Adipose tissue (tissue), 3 donors: Measurements from ENCODE around the gene FBP1. TPM values are rescaled to one million over a fixed set of nuclear protein-coding genes. Genes with fewer than 3 reads are reported as not detected.

Experiments
- H3K27ac ChIP-seq: one replicate; pipeline ENCODE4 v1.5.1; 2013; ENCODE audit warnings: low read depth, low read length
- WGBS, 3 donors: extraction: QIAGEN DNeasy Blood & Tissue Kit; methylation state at CpG; one replicate each; pipeline ENCODE4 v1.1.7; 2013; 5-methylcytosine and 5-hydroxymethylcytosine counted together
- polyA plus RNA-seq, 3 donors: library from polyadenylated mRNA; stranded (reverse); fragments of 200-250 nt; gene quantifications; one replicate each; pipeline ENCODE4 v1.2.3, GENCODE V29; 2013
- donor health status: healthy with polysubstance abuse.
- donor health status: Bipolar disorder and iron deficiency.
- donor health status: healthy.

Gene FBP1
- polyA plus RNA-seq, 3 donors = 7.3 to 13.2 (median 12.5) TPM

DNA sequence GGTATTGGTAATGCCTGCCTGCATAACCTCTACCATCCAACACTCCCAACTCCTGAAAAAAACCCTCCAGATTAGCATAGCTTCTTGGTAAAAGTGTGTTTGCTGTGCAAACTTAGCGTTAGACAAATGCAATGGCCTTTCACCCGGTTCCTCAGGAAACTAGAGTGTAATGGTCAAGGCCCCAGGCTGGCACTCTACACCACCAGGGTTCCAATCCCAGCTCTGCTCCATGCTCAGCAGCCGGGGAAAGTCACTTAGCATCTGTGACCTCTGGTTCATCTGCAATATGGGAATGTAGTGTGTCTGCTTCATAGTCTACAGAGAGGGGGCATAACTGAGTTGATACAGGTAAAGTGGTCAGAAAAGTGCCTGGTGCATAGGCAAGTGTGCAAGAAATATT, 9.0 kb downstream of the FBP1 start:
- H3K27ac ChIP-seq = no peak overlapping the region
- 37 to 83% (median 73%) methylated on average over 3 of the region's 3 CpGs for WGBS, 3 donors

GRCh38 chr9:94627287-94627686, 12.0 kb downstream of the FBP1 start:
- H3K27ac ChIP-seq = no peak overlapping the region
- 87 to 95% (median 89%) methylated on average over 6 of the region's 6 CpGs for WGBS, 3 donors

GRCh38 chr9:94625835-94626234, 13.5 kb downstream of the FBP1 start:
- no peak overlapping the region for H3K27ac ChIP-seq
- 63 to 90% (median 76%) methylated on average over 12 of the region's 12 CpGs for WGBS, 3 donors

DNA sequence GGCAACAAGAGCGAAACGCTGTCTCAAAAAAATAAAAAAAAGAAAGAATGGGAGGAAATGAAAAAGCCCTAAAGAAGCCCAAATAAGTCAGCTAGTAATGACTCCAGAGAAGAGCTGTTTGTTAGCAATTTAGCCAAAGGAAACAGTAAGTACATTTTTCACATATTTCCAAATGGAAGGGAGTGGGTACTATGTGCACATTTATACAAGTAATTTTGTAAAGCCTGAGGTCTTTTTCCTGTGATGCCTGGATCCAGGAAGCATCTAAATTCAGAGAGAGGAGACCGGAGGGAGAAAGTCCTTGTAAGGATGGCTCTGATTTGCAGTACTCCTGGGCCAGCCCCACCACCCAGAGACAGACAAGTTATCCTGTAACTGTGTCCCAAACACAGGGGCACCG, 14.7 kb downstream of the FBP1 start:
- WGBS, 3 donors = 75 to 76% (median 75%) methylated on average over 4 of the region's 4 CpGs
- H3K27ac ChIP-seq = no peak overlapping the region

- no peak overlapping the region for H3K27ac ChIP-seq
Measured at GRCh38 chr9:94623253-94623652, 16.1 kb downstream of the FBP1 start.

DNA sequence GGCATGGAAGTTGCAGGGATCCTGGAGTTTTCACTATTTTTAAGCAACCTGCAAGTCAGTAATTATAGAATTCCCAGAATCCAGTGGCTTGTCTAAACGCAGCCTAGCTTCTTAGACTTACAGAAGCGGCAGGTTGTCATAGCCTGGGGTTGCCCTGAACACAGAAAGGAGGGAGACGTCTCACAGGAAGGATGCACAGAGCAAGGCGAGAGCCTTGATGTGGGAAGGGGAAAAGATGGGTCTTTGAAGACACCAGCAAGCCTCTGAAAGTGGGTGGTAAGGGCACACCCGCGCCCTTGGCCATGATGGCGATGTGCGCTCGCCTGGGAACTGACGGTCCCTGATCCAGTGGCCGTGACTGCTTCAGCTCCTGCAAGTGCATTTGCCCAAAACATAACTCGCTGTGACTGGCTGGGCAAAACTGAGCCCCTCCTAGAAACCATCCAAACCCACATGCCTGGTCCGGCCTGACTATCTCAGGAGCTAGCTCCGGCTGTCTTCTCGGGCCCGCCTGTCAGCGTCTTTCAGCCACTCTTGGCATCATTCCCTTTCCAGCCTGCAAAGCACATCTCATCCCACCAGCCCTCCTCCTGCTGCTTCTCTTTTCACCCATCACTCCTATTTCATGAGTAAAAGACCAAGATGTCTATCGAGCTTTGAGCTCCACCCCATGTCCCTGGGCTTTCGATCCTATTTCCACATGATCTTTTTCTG, 17.1 kb downstream of the FBP1 start:
- H3K27ac ChIP-seq = no peak overlapping the region
- WGBS, 3 donors = 87 to 90% (median 89%) methylated on average over 19 of the region's 19 CpGs

More at GRCh38 chr9:94623253-94623652, 16.1 kb downstream of the FBP1 start:
- 71 to 77% (median 77%) methylated on average over 9 of the region's 9 CpGs for WGBS, 3 donors

DNA sequence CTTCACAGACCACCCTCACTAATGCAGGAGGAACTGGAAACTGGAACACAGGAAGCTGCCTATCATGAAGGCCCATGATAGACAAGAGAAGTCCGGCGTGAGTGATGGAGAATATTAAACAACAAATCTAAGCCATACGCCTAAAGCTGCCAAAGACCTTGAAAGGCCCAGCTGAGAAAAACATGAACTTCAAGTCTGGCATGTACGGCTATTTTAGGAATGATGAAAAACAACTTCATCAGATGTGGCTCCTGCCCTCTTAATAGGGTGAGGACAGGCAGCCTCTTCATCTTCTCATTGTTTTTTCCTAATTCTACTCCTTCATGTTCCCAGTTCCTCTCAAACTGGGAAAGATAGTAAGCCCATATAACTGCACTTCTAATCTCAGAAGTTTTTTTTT, 20.3 kb downstream of the FBP1 start:
- WGBS, 3 donors = 22 to 82% (median 78%) methylated on average over 4 of the region's 4 CpGs
- no peak overlapping the region for H3K27ac ChIP-seq

GRCh38 chr9:94613003-94613402, 26.3 kb downstream of the FBP1 start:
- WGBS, 3 donors = 79 to 98% (median 83%) methylated on average over 3 of the region's 3 CpGs
- no peak overlapping the region for H3K27ac ChIP-seq

- H3K27ac ChIP-seq = no peak overlapping the region
- WGBS, 3 donors = 28 to 83% (median 78%) methylated on average over 7 of the region's 7 CpGs
Measured at GRCh38 chr9:94612071-94612470, 27.2 kb downstream of the FBP1 start.

- WGBS, 3 donors = 47 to 75% (median 69%) methylated on average over 3 of the region's 3 CpGs
- no peak overlapping the region for H3K27ac ChIP-seq
Measured at GRCh38 chr9:94611638-94612068, 27.7 kb downstream of the FBP1 start.

GRCh38 chr9:94610181-94610606, 29.1 kb downstream of the FBP1 start:
- WGBS, 3 donors = 57 to 65% (median 63%) methylated on average over 6 of the region's 6 CpGs

DNA sequence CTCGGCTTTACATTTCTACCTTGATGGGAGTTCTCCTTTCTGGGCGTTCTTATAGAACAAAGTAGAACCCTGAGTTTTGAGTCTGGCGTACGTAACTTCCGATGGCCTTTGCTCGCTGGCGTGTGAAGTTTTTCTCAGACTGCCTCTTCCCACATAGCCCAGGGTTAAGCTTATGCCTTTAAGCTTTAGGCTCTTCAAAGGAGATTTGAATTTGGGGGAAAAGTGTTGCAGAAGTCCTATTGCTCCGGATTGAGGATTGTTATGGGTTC, 32.0 kb downstream of the FBP1 start:
- 92 to 96% (median 94%) methylated on average over 8 of the region's 8 CpGs for WGBS, 3 donors
- no peak overlapping the region for H3K27ac ChIP-seq

More at GRCh38 chr9:94610181-94610606, 29.1 kb downstream of the FBP1 start:
- H3K27ac ChIP-seq = no peak overlapping the region

GRCh38 chr9:94606646-94607422, 32.5 kb downstream of the FBP1 start:
- H3K27ac ChIP-seq = no peak overlapping the region
- 87 to 90% (median 89%) methylated on average over 24 of the region's 24 CpGs for WGBS, 3 donors

GRCh38 chr9:94603259-94604160, 35.8 kb downstream of the FBP1 start:
- WGBS, 3 donors = 22 to 28% (median 25%) methylated on average over 21 of the region's 21 CpGs
- no peak overlapping the region for H3K27ac ChIP-seq

DNA sequence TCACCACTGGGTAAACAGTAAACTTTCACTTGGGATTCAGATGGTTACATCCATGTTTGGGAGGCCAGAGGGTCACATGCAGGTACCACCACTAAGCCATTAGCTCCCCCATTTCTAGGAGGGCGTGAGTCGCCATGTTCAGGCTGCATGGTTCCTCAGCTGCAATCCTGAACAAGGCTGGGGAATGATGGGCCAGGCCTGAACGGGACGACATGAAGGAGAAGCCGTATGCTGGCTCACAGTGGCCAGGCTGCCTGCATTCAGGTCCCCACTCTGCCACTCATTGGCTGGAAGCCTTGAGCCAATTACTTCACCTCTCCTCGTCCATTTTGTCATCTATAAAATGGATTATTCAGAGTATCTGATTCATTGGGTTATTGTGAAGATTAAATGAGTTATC, 36.7 kb downstream of the FBP1 start:
- WGBS, 3 donors = 76 to 89% (median 84%) methylated on average over 6 of the region's 6 CpGs
- no peak overlapping the region for H3K27ac ChIP-seq

GRCh38 chr9:94600715-94601114, 38.6 kb downstream of the FBP1 start:
- no peak overlapping the region for H3K27ac ChIP-seq
- 72 to 78% (median 77%) methylated on average over 10 of the region's 10 CpGs for WGBS, 3 donors

- no peak overlapping the region for H3K27ac ChIP-seq
- 77 to 85% (median 82%) methylated on average over 8 of the region's 8 CpGs for WGBS, 3 donors
Measured at GRCh38 chr9:94600258-94600657, 39.1 kb downstream of the FBP1 start.

GRCh38 chr9:94599102-94599501, 40.2 kb downstream of the FBP1 start:
- H3K27ac ChIP-seq = no peak overlapping the region
- WGBS, 3 donors = 79 to 91% (median 91%) methylated on average over 7 of the region's 7 CpGs
